Cardiac fibroblast (primary cell): ENCODE measurements around the gene KRT33B.
A peak's percentile ranks its signal among the peaks of the same experiment; 100 is the strongest.

Experiments used
- DNase-seq, 2 donors: peaks; one replicate each; pipeline versions ENCODE4 v3.0.0 to v3.0.0-alpha.2; 2010; ENCODE audit warnings: low read depth in 2 of 2
- H3K4me3 ChIP-seq, 2 donors: replicated peaks in 1 of 2; 1 replicate in 1 of 2; 2 replicates in 1 of 2; pipeline ENCODE4 v1.5.1; 2011; ENCODE audit warnings: low read depth in 2 of 2, low read length in 2 of 2, mild to moderate bottlenecking in 2 of 2, moderate library complexity in 1 of 2
- CTCF ChIP-seq: IDR thresholded peaks from one replicate; pipeline ENCODE4 v1.5.1; 2011; ENCODE audit warnings: low read depth, mild to moderate bottlenecking, low read length, inconsistent platforms

Gene KRT33B

GRCh38 chr17:41338961-41339485, 30.6 kb downstream of the KRT33B start:
- no peak for TF ChIP-seq CTCF
- H3K4me3 ChIP-seq, result no peak overlapping the region
- DNase-seq, result peak; percentile 12 to 14

- DNase-seq, result no peak
- no peak overlapping the region for H3K4me3 ChIP-seq
- no peak for TF ChIP-seq CTCF
These were observed 33.9 kb downstream of the KRT33B start for GRCh38 chr17:41335747-41336146.

GRCh38 chr17:41334385-41335305, 35.0 kb downstream of the KRT33B start:
- TF ChIP-seq CTCF, result no peak
- H3K4me3 ChIP-seq, result no peak overlapping the region
- DNase-seq, result no peak

GRCh38 chr17:41333836-41334235, 35.8 kb downstream of the KRT33B start:
- TF ChIP-seq CTCF, result no peak
- DNase-seq, result no peak
- no peak overlapping the region for H3K4me3 ChIP-seq

GRCh38 chr17:41333098-41333497, 36.5 kb downstream of the KRT33B start:
- no peak overlapping the region for H3K4me3 ChIP-seq
- no peak for TF ChIP-seq CTCF
- DNase-seq, result no peak

GRCh38 chr17:41332239-41332638, 37.4 kb downstream of the KRT33B start:
- no peak for DNase-seq
- no peak for TF ChIP-seq CTCF
- H3K4me3 ChIP-seq, result no peak overlapping the region
